GM23338 (cell line): ENCODE results near the gene TUBA1C.

Experiments
- CREB1 ChIP-seq: fragments of 250-450 bp; sonication (Bioruptor Pico); IDR thresholded peaks from 2 replicates; pipeline ENCODE4 v1.5.0; 2020; ENCODE audit warnings: low read depth, mild to moderate bottlenecking, moderate library complexity
- CTCF ChIP-seq, 2 experiments: fragments of 200-600 bp in 1 of 2; sonication (generic) in 1 of 2; conservative IDR thresholded peaks; 2 replicates each; pipeline versions ENCODE4 v1.5.1 to v1.6.1; 2016 to 2017; ENCODE audit warnings: antibody characterized with exemption in 2 of 2, low read depth in 2 of 2, mild to moderate bottlenecking in 2 of 2, moderate library complexity in 1 of 2
- ETS1 ChIP-seq: IDR thresholded peaks from 2 replicates; pipeline ENCODE4 v1.6.1; 2016; ENCODE audit warnings: antibody characterized with exemption
- EZH2 ChIP-seq: fragments of 200-600 bp; sonication (generic); IDR thresholded peaks from one replicate; pipeline ENCODE4 v1.8.0; 2017; ENCODE audit warnings: antibody characterized with exemption, mild to moderate bottlenecking, low read depth; ENCODE audit not compliant: unreplicated experiment
- EZH2phosphoT487 ChIP-seq: fragments of 200-600 bp; sonication (generic); IDR thresholded peaks from one replicate; pipeline ENCODE4 v1.8.1; 2018; ENCODE audit warnings: antibody characterized with exemption; ENCODE audit not compliant: unreplicated experiment
- JUNB ChIP-seq: IDR thresholded peaks from one replicate; pipeline ENCODE4 v1.6.1; 2016; ENCODE audit warnings: antibody characterized with exemption; ENCODE audit not compliant: unreplicated experiment
- NANOG ChIP-seq: IDR thresholded peaks from 2 replicates; pipeline ENCODE4 v1.6.1; 2016; ENCODE audit warnings: antibody characterized with exemption, borderline replicate concordance
- POLR2AphosphoS5 ChIP-seq: IDR thresholded peaks from 2 replicates; pipeline ENCODE4 v1.6.1; 2016; ENCODE audit warnings: antibody characterized with exemption, low read depth
- REST ChIP-seq: IDR thresholded peaks from one replicate; pipeline ENCODE4 v1.6.1; 2018; ENCODE audit warnings: antibody characterized with exemption; ENCODE audit not compliant: unreplicated experiment
- STAT1 ChIP-seq: IDR thresholded peaks from one replicate; pipeline ENCODE4 v1.6.1; 2016; ENCODE audit warnings: antibody characterized with exemption; ENCODE audit not compliant: unreplicated experiment
- ZNF114 ChIP-seq: fragments of 250-450 bp; sonication (Bioruptor Pico); IDR thresholded peaks from 2 replicates; pipeline ENCODE4 v1.5.0; 2020; ENCODE audit warnings: mild to moderate bottlenecking, moderate library complexity
- ZNF331 ChIP-seq: fragments of 250-450 bp; sonication (Bioruptor Pico); IDR thresholded peaks from 2 replicates; pipeline ENCODE4 v1.5.0; 2020; ENCODE audit warnings: low read depth, mild to moderate bottlenecking, moderate library complexity
- ZNF462 ChIP-seq: fragments of 250-450 bp; sonication (Bioruptor Pico); IDR thresholded peaks from 2 replicates; pipeline ENCODE4 v1.5.0; 2020; ENCODE audit warnings: mild to moderate bottlenecking, moderate library complexity

GRCh38 chr12:49225576-49226166 lies 39.2 kb upstream of the TUBA1C start:
- TF ChIP-seq CTCF (conservative IDR thresholded peaks at IDR 0.05; ENCODE audit: low read depth in 2 of 2) (peak; percentile 24 to 66; a peak in 3 of 4 replicates), EZH2 (no peak), ETS1 (no peak), EZH2phosphoT487 (no peak), ZNF114 (CRISPR knock-in tag) (no peak), POLR2AphosphoS5 (no peak), JUNB (no peak), NANOG (no peak), REST (no peak), CREB1 (CRISPR knock-in tag) (no peak), ZNF462 (CRISPR knock-in tag) (no peak), ZNF331 (no peak), STAT1 (no peak)
